ENCODE measurements around the gene SH3TC1. TPM values are rescaled to one million over a fixed set of nuclear protein-coding genes. Genes with fewer than 3 reads are reported as not detected.

SH3TC1 gene
- total RNA-seq, 1 donor from 2014 or later, result 1.2 TPM

DNA sequence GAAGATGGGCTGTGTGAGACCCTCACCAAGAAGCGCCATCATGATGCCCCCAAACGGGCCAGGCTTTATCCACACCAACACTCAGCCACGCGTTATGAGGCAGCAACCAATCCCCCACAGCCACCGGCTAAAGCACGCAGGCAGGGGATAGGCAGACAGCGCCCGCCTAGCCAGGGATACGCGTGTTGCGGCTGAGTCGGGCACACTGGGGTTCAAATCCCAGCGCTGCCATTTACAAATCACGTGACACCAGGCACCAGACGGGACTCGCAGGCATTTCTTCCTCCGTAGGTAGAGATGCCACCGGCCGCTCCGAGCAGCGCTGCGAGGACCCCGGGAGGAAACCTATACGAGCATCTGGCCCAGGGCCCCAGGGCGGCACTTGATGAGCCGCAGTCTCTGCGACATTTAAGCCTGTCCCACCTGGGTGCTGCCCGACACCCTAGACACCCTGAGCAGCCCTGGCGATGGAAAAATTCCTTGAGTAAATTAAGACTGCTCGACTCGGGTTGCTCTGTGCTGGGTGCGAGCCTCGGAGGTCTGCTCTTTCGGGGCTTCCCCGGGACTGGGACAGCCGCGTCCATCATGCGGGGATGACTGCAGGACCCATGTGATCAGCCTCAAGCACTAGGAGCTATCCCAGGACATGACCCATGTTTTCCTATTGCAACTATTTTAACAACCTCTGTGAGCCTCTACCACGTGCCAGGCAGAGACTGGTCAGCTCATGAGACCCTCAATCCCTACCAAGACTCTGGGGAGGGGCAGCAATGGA lies 46.8 kb upstream of the SH3TC1 start:
- H3K4me3 Mint-ChIP-seq (ENCODE audit: unreplicated experiment), result no peak overlapping the region
- no peaks in the 10 kb centered on the region for H3K4me1 Mint-ChIP-seq (ENCODE audit: low read depth)
- no peak overlapping the region for H3K27ac Mint-ChIP-seq (ENCODE audit: unreplicated experiment)
- H3K36me3 Mint-ChIP-seq (ENCODE audit: low read depth), result no peaks in the 10 kb centered on the region
- peaks cover 37% of the 10 kb centered on the region for H3K27me3 Mint-ChIP-seq (ENCODE audit: low read depth)
- TF ChIP-seq CTCF (IDR thresholded peaks at IDR 0.05), result no peak
- no peaks in the 10 kb centered on the region for H3K9me3 Mint-ChIP-seq (ENCODE audit: low read depth)
- no peak for DNase-seq (ENCODE audit: low spot score)

DNA sequence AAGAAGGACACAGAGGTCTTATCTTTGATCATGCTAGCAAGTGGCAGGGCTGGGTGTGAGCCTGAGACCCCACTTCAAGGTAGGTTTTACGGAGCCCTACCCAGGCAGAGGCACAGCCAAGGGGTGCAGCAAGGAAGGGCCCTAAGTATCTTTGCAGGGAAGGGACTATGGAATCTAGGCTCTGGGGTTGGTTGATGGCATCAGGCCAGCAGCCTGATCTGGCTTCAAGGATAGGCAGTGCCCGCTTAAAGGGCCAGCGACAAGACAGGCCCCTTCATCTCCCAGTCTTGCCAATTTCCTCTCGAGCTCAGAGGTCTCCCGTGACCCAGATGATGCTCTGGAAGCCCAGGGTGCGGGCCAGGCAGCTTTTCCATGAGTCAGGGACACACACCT lies 46.2 kb upstream of the SH3TC1 start:
- H3K4me1 Mint-ChIP-seq (ENCODE audit: low read depth), result no peaks in the 10 kb centered on the region
- TF ChIP-seq CTCF (IDR thresholded peaks at IDR 0.05), result no peak
- H3K27ac Mint-ChIP-seq (ENCODE audit: unreplicated experiment), result no peak overlapping the region
- H3K4me3 Mint-ChIP-seq (ENCODE audit: unreplicated experiment), result no peak overlapping the region
- DNase-seq (ENCODE audit: low spot score), result no peak
- H3K36me3 Mint-ChIP-seq (ENCODE audit: low read depth), result no peaks in the 10 kb centered on the region
- H3K9me3 Mint-ChIP-seq (ENCODE audit: low read depth), result no peaks in the 10 kb centered on the region
- peaks cover 36% of the 10 kb centered on the region for H3K27me3 Mint-ChIP-seq (ENCODE audit: low read depth)

DNA sequence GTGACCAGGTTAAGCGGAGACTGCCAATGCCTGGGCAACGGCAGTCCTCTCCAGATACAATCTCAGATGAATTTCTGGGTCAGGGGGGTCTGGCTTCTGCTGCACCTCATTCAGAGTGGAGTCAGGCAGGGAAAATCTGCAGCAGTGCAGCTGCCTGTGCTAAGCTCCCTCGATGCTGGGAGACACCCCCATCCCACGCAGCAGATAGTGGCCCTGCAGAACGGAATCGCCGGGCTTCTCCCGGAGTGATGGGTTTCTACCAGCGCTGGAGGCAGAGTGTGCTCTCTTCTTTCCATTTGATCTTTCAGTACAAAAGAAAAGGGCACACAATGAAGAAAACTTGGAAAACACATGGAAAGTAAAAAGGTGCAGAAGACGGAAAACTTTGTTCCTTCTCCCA lies 45.6 kb upstream of the SH3TC1 start:
- Mint-ChIP-seq H3K4me1 (ENCODE audit: low read depth) (no peaks in the 10 kb centered on the region), H3K9me3 (ENCODE audit: low read depth) (no peaks in the 10 kb centered on the region), H3K4me3 (ENCODE audit: unreplicated experiment) (no peak overlapping the region), H3K36me3 (ENCODE audit: low read depth) (no peaks in the 10 kb centered on the region), H3K27me3 (ENCODE audit: low read depth) (peaks cover 33% of the 10 kb centered on the region), H3K27ac (ENCODE audit: unreplicated experiment) (no peak overlapping the region)
- DNase-seq (ENCODE audit: low spot score), result no peak
- TF ChIP-seq CTCF (IDR thresholded peaks at IDR 0.05), result no peak

DNA sequence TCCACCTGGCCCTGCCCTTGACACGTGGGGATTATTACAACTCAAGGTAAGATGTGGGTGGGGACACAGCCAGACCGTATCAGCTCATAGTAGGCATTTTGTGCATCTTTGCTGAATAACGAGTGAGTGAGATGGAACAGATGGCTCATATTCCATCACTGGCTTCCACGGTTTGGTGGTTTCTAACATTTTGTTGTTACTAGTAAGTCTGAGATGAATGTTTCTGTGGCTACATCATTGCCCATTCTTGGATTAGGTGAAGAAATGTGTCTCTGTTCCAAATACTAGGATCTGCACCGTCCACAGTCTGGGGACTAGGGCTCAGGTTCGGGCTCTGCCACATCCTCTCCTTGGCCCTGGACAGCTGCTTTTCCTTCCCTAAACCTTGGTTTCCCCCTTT lies 44.0 kb upstream of the SH3TC1 start:
- Mint-ChIP-seq H3K4me1 (ENCODE audit: low read depth) (peaks cover 9% of the 10 kb centered on the region), H3K27ac (ENCODE audit: unreplicated experiment) (no peak overlapping the region), H3K27me3 (ENCODE audit: low read depth) (peaks cover 29% of the 10 kb centered on the region), H3K36me3 (ENCODE audit: low read depth) (no peaks in the 10 kb centered on the region), H3K4me3 (ENCODE audit: unreplicated experiment) (no peak overlapping the region), H3K9me3 (ENCODE audit: low read depth) (no peaks in the 10 kb centered on the region)
- DNase-seq (ENCODE audit: low spot score), result no peak
- TF ChIP-seq CTCF (IDR thresholded peaks at IDR 0.05), result no peak

DNA sequence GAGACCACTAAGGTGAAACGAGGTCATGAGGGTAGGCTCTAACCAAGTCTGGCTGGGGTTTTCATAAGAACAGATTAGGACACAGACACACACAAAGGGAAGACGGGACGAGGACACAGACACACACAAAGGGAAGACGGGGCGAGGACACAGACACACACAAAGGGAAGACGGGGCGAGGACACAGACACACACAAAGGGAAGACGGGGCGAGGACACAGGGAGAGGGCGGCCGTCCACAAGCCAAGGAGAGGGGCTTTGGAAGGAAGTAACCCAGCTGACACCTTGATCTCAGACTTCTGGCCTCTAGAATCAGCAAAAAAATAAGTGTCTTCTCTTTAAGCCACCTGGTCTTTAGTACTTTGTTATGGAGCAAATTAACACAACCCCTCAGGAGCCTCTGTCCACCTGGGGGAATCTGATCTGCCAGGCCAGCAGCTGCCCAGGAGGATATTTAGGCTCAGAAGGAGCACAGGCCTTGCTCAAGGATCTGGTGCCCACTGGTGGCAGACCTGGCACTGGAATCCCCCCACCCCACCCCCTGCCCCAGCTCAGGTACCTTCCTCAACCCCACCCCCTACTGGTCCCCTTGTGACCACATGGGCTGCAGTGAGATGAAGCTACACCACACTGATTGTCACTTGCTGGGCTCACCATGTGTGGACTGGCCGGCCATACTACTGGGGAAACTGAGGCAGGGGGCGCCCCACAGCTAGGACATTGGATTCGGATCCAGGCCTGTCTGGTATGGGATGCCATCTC lies 43.2 kb upstream of the SH3TC1 start:
- Mint-ChIP-seq H3K4me1 (ENCODE audit: low read depth) (peaks cover 9% of the 10 kb centered on the region), H3K27ac (ENCODE audit: unreplicated experiment) (no peak overlapping the region), H3K4me3 (ENCODE audit: unreplicated experiment) (no peak overlapping the region), H3K9me3 (ENCODE audit: low read depth) (no peaks in the 10 kb centered on the region), H3K27me3 (ENCODE audit: low read depth) (peaks cover 23% of the 10 kb centered on the region), H3K36me3 (ENCODE audit: low read depth) (no peaks in the 10 kb centered on the region)
- TF ChIP-seq CTCF (IDR thresholded peaks at IDR 0.05), result no peak
- DNase-seq (ENCODE audit: low spot score), result no peak

Data from chondrocyte (in vitro differentiated cells).